Chondrocyte (in vitro differentiated cells): Measurements from ENCODE around the gene SPATA12. TPM values are rescaled to one million over a fixed set of nuclear protein-coding genes. Genes with fewer than 3 reads are reported as not detected.

Source experiments
- DNase-seq: peaks from one replicate; pipeline ENCODE4 v3.0.0; 2021; ENCODE audit warnings: mixed read lengths, low spot score
- H3K27ac Mint-ChIP-seq: one replicate; pipeline ENCODE4 v1.8.0; 2021; ENCODE audit warnings: mild to moderate bottlenecking, moderate library complexity, mixed read lengths; ENCODE audit not compliant: unreplicated experiment
- H3K27me3 Mint-ChIP-seq: 2 replicates; pipeline ENCODE4 v1.8.0; 2021; ENCODE audit warnings: low read depth, mixed read lengths
- H3K36me3 Mint-ChIP-seq: 2 replicates; pipeline ENCODE4 v1.8.0; 2021; ENCODE audit warnings: low read depth, mixed read lengths
- H3K4me1 Mint-ChIP-seq: 2 replicates; pipeline ENCODE4 v1.8.0; 2021; ENCODE audit warnings: low read depth, mild to moderate bottlenecking, mixed read lengths
- H3K4me3 Mint-ChIP-seq: one replicate; pipeline ENCODE4 v1.8.0; 2021; ENCODE audit warnings: mild to moderate bottlenecking, moderate library complexity, mixed read lengths; ENCODE audit not compliant: unreplicated experiment
- H3K9me3 Mint-ChIP-seq: 2 replicates; pipeline ENCODE4 v1.8.0; 2021; ENCODE audit warnings: low read depth, mixed read lengths
- CTCF ChIP-seq: fragments of 200-600 bp; sonication (generic); IDR thresholded peaks from 2 replicates; pipeline ENCODE4 v1.5.0; 2021; ENCODE audit warnings: antibody characterized with exemption, mild to moderate bottlenecking, moderate library complexity
- total RNA-seq: library from RNA; stranded (reverse); gene quantifications from 3 replicates; pipeline ENCODE4 v1.2.1, GENCODE V29; 2021

Gene SPATA12
- total RNA-seq, 1 donor from 2014 or later, result not detected

- Mint-ChIP-seq H3K27ac (no peak overlapping the region), H3K9me3 (no peaks in the 10 kb centered on the region), H3K36me3 (no peaks in the 10 kb centered on the region), H3K4me1 (peaks cover under 1% of the 10 kb centered on the region), H3K4me3 (no peak overlapping the region), H3K27me3 (no peaks in the 10 kb centered on the region)
- TF ChIP-seq CTCF, result no peak
- DNase-seq, result no peak
Observed at GRCh38 chr3:57086201-57086600, 25.7 kb downstream of the SPATA12 start.

- Mint-ChIP-seq H3K9me3 (no peaks in the 10 kb centered on the region), H3K4me1 (peaks cover 7% of the 10 kb centered on the region), H3K4me3 (no peak overlapping the region)
Observed at GRCh38 chr3:57087361-57088092, 27.1 kb downstream of the SPATA12 start.

GRCh38 chr3:57088503-57088902 is 28.0 kb downstream of the SPATA12 start:
- Mint-ChIP-seq H3K9me3 (no peaks in the 10 kb centered on the region), H3K4me1 (peaks cover 7% of the 10 kb centered on the region)
- no peak for TF ChIP-seq CTCF

More at GRCh38 chr3:57087361-57088092, 27.1 kb downstream of the SPATA12 start:
- no peak for DNase-seq
- no peak overlapping the region for H3K27ac Mint-ChIP-seq
- TF ChIP-seq CTCF, result no peak
- H3K27me3 Mint-ChIP-seq, result no peaks in the 10 kb centered on the region
- H3K36me3 Mint-ChIP-seq, result no peaks in the 10 kb centered on the region

GRCh38 chr3:57089043-57089442 is 28.6 kb downstream of the SPATA12 start:
- no peak for TF ChIP-seq CTCF
- H3K27me3 Mint-ChIP-seq, result no peaks in the 10 kb centered on the region
- H3K9me3 Mint-ChIP-seq, result no peaks in the 10 kb centered on the region
- no peak overlapping the region for H3K4me3 Mint-ChIP-seq
- no peak for DNase-seq
- H3K27ac Mint-ChIP-seq, result no peak overlapping the region
- H3K4me1 Mint-ChIP-seq, result peaks cover 7% of the 10 kb centered on the region
- H3K36me3 Mint-ChIP-seq, result no peaks in the 10 kb centered on the region

More at GRCh38 chr3:57088503-57088902, 28.0 kb downstream of the SPATA12 start:
- Mint-ChIP-seq H3K4me3 (no peak overlapping the region), H3K36me3 (no peaks in the 10 kb centered on the region), H3K27me3 (no peaks in the 10 kb centered on the region), H3K27ac (no peak overlapping the region)
- no peak for DNase-seq

GRCh38 chr3:57091521-57092273 is 31.2 kb downstream of the SPATA12 start:
- Mint-ChIP-seq H3K4me1 (peaks cover 15% of the 10 kb centered on the region), H3K9me3 (no peaks in the 10 kb centered on the region), H3K36me3 (no peaks in the 10 kb centered on the region), H3K27me3 (no peaks in the 10 kb centered on the region), H3K27ac (no peak overlapping the region), H3K4me3 (no peak overlapping the region)
- TF ChIP-seq CTCF, result no peak
- no peak for DNase-seq
